HG03521 (cell line): Measurements from ENCODE around the gene RASGRF1.
"Not testable (repeated sequence)": the region's sequence is repeated elsewhere in the genome, so short reads cannot be mapped to it uniquely, and the experiment has no call there.

Source experiments
- ATAC-seq: cut with Tn5 transposase; IDR thresholded peaks from one replicate; pipeline ENCODE4 v1.9.1; 2021; ENCODE audit warnings: mild to moderate bottlenecking, moderate library complexity; ENCODE audit not compliant: unreplicated experiment

RASGRF1 gene

GRCh38 chr15:79016527-79017170, 73.9 kb downstream of the RASGRF1 start:
- no peak for ATAC-seq

- ATAC-seq, result no peak
These were observed 75.2 kb downstream of the RASGRF1 start for GRCh38 chr15:79015416-79015815.

GRCh38 chr15:79010278-79010677, 80.3 kb downstream of the RASGRF1 start:
- no peak for ATAC-seq

- ATAC-seq, result no peak
These were observed 81.2 kb downstream of the RASGRF1 start for GRCh38 chr15:79009379-79009778.

- no peak for ATAC-seq
These were observed 81.9 kb downstream of the RASGRF1 start for GRCh38 chr15:79008659-79009058.

GRCh38 chr15:79007066-79007465, 83.5 kb downstream of the RASGRF1 start:
- no peak for ATAC-seq

- ATAC-seq, result no peak
These were observed 84.5 kb downstream of the RASGRF1 start for GRCh38 chr15:79006071-79006470.

GRCh38 chr15:79004336-79004735, 86.2 kb downstream of the RASGRF1 start:
- peak; percentile 68 for ATAC-seq

GRCh38 chr15:79003896-79004295, 86.7 kb downstream of the RASGRF1 start:
- no peak for ATAC-seq

GRCh38 chr15:79003301-79003700, 87.3 kb downstream of the RASGRF1 start:
- no peak for ATAC-seq

GRCh38 chr15:79002581-79002980, 88.0 kb downstream of the RASGRF1 start:
- ATAC-seq, result no peak

- ATAC-seq, result no peak
These were observed 90.9 kb downstream of the RASGRF1 start for GRCh38 chr15:78999636-79000035.

GRCh38 chr15:78998526-78998925, 92.1 kb downstream of the RASGRF1 start:
- ATAC-seq, result no peak

- no peak for ATAC-seq
These were observed 92.5 kb downstream of the RASGRF1 start for GRCh38 chr15:78997981-78998499.

- no peak for ATAC-seq
These were observed 93.7 kb downstream of the RASGRF1 start for GRCh38 chr15:78996894-78997275.

GRCh38 chr15:78995921-78996893, 94.4 kb downstream of the RASGRF1 start:
- ATAC-seq, result no peak

- ATAC-seq, result not testable (repeated sequence)
These were observed 95.4 kb downstream of the RASGRF1 start for GRCh38 chr15:78995161-78995560.

- ATAC-seq, result no peak
These were observed 96.5 kb downstream of the RASGRF1 start for GRCh38 chr15:78993931-78994530.

- ATAC-seq, result no peak
These were observed 97.2 kb downstream of the RASGRF1 start for GRCh38 chr15:78993257-78993930.

- ATAC-seq, result no peak
These were observed 97.9 kb downstream of the RASGRF1 start for GRCh38 chr15:78992416-78993256.
